Endothelial cell of umbilical vein (primary cell): Measurements from ENCODE around the gene SNX25.

ENCODE experiments used
- EZH2 ChIP-seq: IDR thresholded peaks from 2 replicates; pipeline ENCODE4 v1.6.1; 2012; ENCODE audit warnings: borderline replicate concordance, low read depth, mild to moderate bottlenecking, moderate library complexity, low read length, inconsistent platforms; ENCODE audit not compliant: severe bottlenecking
- FOS ChIP-seq: IDR thresholded peaks from 2 replicates; pipeline ENCODE4 v1.6.1; 2011; ENCODE audit warnings: mild to moderate bottlenecking, low read length, moderate library complexity, borderline replicate concordance; ENCODE audit not compliant: insufficient read depth
- MYC ChIP-seq: IDR thresholded peaks from one replicate; pipeline ENCODE4 v1.6.1; 2011; ENCODE audit warnings: mild to moderate bottlenecking, low read depth, low read length
- TF ChIP-seq, protein P1 (sequence below), 2 donors: IDR thresholded peaks; 1 replicate in 1 of 2; 2 replicates in 1 of 2; pipeline ENCODE4 v1.5.1; 2011; ENCODE audit warnings: low read length in 2 of 2, mild to moderate bottlenecking in 2 of 2, moderate library complexity in 2 of 2, control low read depth in 1 of 2, inconsistent platforms in 1 of 2, low read depth in 1 of 2; ENCODE audit not compliant: insufficient read depth in 1 of 2; ENCODE audit errors: extremely low read depth in 1 of 2

GRCh38 chr4:185307136-185307950, 97.9 kb downstream of the SNX25 start:
- TF ChIP-seq MYC (no peak), FOS (no peak), EZH2 (no peak)
- TF ChIP-seq, protein P1, sequence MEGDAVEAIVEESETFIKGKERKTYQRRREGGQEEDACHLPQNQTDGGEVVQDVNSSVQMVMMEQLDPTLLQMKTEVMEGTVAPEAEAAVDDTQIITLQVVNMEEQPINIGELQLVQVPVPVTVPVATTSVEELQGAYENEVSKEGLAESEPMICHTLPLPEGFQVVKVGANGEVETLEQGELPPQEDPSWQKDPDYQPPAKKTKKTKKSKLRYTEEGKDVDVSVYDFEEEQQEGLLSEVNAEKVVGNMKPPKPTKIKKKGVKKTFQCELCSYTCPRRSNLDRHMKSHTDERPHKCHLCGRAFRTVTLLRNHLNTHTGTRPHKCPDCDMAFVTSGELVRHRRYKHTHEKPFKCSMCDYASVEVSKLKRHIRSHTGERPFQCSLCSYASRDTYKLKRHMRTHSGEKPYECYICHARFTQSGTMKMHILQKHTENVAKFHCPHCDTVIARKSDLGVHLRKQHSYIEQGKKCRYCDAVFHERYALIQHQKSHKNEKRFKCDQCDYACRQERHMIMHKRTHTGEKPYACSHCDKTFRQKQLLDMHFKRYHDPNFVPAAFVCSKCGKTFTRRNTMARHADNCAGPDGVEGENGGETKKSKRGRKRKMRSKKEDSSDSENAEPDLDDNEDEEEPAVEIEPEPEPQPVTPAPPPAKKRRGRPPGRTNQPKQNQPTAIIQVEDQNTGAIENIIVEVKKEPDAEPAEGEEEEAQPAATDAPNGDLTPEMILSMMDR (IDR thresholded peaks at IDR 0.05; ENCODE audit: extremely low read depth in 1 of 2, insufficient read depth in 1 of 2, low read depth in 1 of 2, low read length in 2 of 2) = no peak
